ENCODE data around the gene ACBD4.
A peak's percentile ranks its signal among the peaks of the same experiment; 100 is the strongest.

ACBD4 gene
- total RNA-seq, result 1.1 to 8.0 (median 3.0) reads per million in 17 experiments

- DNase-seq, result peak; percentile 98 to 99 (median 98)
Measured at GRCh38 chr17:45135192-45135977, at the start of gene ACBD4. TSS of gene ACBD4 (plus strand) at chr17:45135687. CDS start at chr17:45136145, 458 bp downstream.

GRCh38 chr17:45086391-45086790, 49.1 kb upstream of the ACBD4 start:
- DNase-seq, result no peak

GRCh38 chr17:45086865-45087503, 48.5 kb upstream of the ACBD4 start:
- no peak for DNase-seq

GRCh38 chr17:45087504-45087975, 47.9 kb upstream of the ACBD4 start:
- peak in 1 of 4 experiments; percentile 12 for DNase-seq

GRCh38 chr17:45087978-45088377, 47.5 kb upstream of the ACBD4 start:
- no peak for DNase-seq

GRCh38 chr17:45088741-45089140, 46.7 kb upstream of the ACBD4 start:
- no peak for DNase-seq

GRCh38 chr17:45090711-45091110, 44.8 kb upstream of the ACBD4 start:
- no peak for DNase-seq

GRCh38 chr17:45091778-45092425, 43.6 kb upstream of the ACBD4 start:
- DNase-seq, result no peak

GRCh38 chr17:45092911-45093430, 42.5 kb upstream of the ACBD4 start:
- DNase-seq, result no peak

- no peak for DNase-seq
Measured at GRCh38 chr17:45093444-45094110, 41.9 kb upstream of the ACBD4 start.

GRCh38 chr17:45096141-45096540, 39.3 kb upstream of the ACBD4 start:
- DNase-seq, result peak in 3 of 4 experiments; percentile 24 to 38 (median 26)

GRCh38 chr17:45096926-45097325, 38.6 kb upstream of the ACBD4 start:
- no peak for DNase-seq

- DNase-seq, result no peak
Measured at GRCh38 chr17:45098081-45098868, 37.2 kb upstream of the ACBD4 start.

GRCh38 chr17:45098869-45099616, 36.4 kb upstream of the ACBD4 start:
- peak; percentile 70 to 88 (median 84) for DNase-seq

- DNase-seq, result no peak
Measured at GRCh38 chr17:45101546-45101882, 34.0 kb upstream of the ACBD4 start.

- no peak for DNase-seq
Measured at GRCh38 chr17:45101883-45102811, 33.3 kb upstream of the ACBD4 start.

GRCh38 chr17:45102856-45103255, 32.6 kb upstream of the ACBD4 start:
- DNase-seq, result no peak

- no peak for DNase-seq
Measured at GRCh38 chr17:45103269-45103795, 32.2 kb upstream of the ACBD4 start.

GRCh38 chr17:45104029-45104428, 31.5 kb upstream of the ACBD4 start:
- no peak for DNase-seq

- DNase-seq, result no peak
Measured at GRCh38 chr17:45104497-45104896, 31.0 kb upstream of the ACBD4 start.

All from suppressor macrophage (primary cell).